Measurements from ENCODE around the gene DGKE. TPM values are rescaled to one million over a fixed set of nuclear protein-coding genes. Genes with fewer than 3 reads are reported as not detected.

Gene DGKE
- total and polyA plus RNA-seq, 2 donors (not counting 3 experiments of a cell fraction or from before 2014, with no cell fraction given), result 4.9 to 22.9 TPM

GRCh38 chr17:56819030-56819429 lies 14.9 kb upstream of the DGKE start:
- intact Hi-C loops (cut with micrococcal nuclease), result loop anchor here (1.0 kb wide), 6 partner anchors 14 to 266 kb away; partner anchors contain the start of genes AKAP1, C17orf67, COIL and TRIM25
- BruUV-seq (replicated peaks), result no TSS peak
- Histone ChIP-seq H4K20me1 (replicated peaks; ENCODE audit: control insufficient read depth, extremely low read depth, insufficient read depth, low read length) (no peaks in the 10 kb centered on the region), H3K4me2 (ENCODE audit: insufficient read depth, low read length) (no peak overlapping the region), H3K36me3 (ENCODE audit: control insufficient read depth in 2 of 2, extremely low read depth in 1 of 2, insufficient read depth in 2 of 2, low read length in 2 of 2) (no peaks in the 10 kb centered on the region), H3K4me3 (replicated peaks in 1 of 3; ENCODE audit: insufficient read depth in 1 of 3, low read depth in 1 of 3, low read length in 3 of 3) (no peak overlapping the region), H3K9ac (replicated peaks; ENCODE audit: extremely low read depth, insufficient read depth, low read length) (no peak overlapping the region), H3K9me3 (replicated peaks; ENCODE audit: control insufficient read depth, insufficient read depth, low read length) (no peaks in the 10 kb centered on the region), H2AFZ (ENCODE audit: low read depth, low read length) (no peak overlapping the region), H3K27me3 (ENCODE audit: control insufficient read depth in 2 of 2, insufficient read depth in 2 of 2, low read length in 2 of 2) (no peaks in the 10 kb centered on the region), H3K27ac (ENCODE audit: insufficient read depth, low read depth, low read length) (no peak overlapping the region), H3K79me2 (ENCODE audit: control insufficient read depth, insufficient read depth, low read length) (no peaks in the 10 kb centered on the region), H3K9me1 (replicated peaks; ENCODE audit: control insufficient read depth, extremely low read depth, insufficient read depth, low read length) (no peaks in the 10 kb centered on the region), H3K4me1 (ENCODE audit: control insufficient read depth, extremely low read depth, insufficient read depth, low read length) (peaks cover 24% of the 10 kb centered on the region)
- FAIRE-seq (no peak), DNase-seq (ENCODE audit: low read depth, low spot score) (no peak)
- POLR2A ChIA-PET, result interaction anchor here (0.6 kb wide), 1 partner anchor 275 kb away, joined by 9 read pairs; no protein-coding TSS in a partner anchor
- CTCF ChIA-PET, result interaction anchor here (1.0 to 8.4 kb wide), 39 partner anchors 10 to 319 kb away, joined by 3 to 148 read pairs (median 7); partner anchors contain the start of genes C17orf67, COIL, DGKE and NOG
- TF ChIP-seq EZH2 (IDR thresholded peaks at IDR 0.05; ENCODE audit: borderline replicate concordance, low read depth, low read length, severe bottlenecking), result no peak
- TF ChIP-seq CTCF (IDR thresholded peaks at IDR 0.05; ENCODE audit: extremely low read depth in 1 of 2, insufficient read depth in 1 of 2, low read depth in 1 of 2, low read length in 2 of 2), result no peak
- TF ChIP-seq MAX (IDR thresholded peaks at IDR 0.05; ENCODE audit: insufficient read depth, insufficient read length), result no peak
- TF ChIP-seq POLR2A (IDR thresholded peaks at IDR 0.05; ENCODE audit: low read depth, low read length), result no peak
- no peak for TF ChIP-seq MYC (IDR thresholded peaks at IDR 0.05; ENCODE audit: low read depth, low read length)
- TF ChIP-seq FOS (IDR thresholded peaks at IDR 0.05; ENCODE audit: borderline replicate concordance, insufficient read depth, low read length), result no peak
- dilution Hi-C loops (cut with MboI; ENCODE audit: extremely low pct_ligation_motif_present, low sequenced_read_pairs), result no loop called here

Measured in endothelial cell of umbilical vein (primary cell).